Left renal cortex interstitium (tissue), 4 donors: ENCODE results near the gene PER2. TPM values are rescaled to one million over a fixed set of nuclear protein-coding genes. Genes with fewer than 3 reads are reported as not detected.

Source experiments
- DNase-seq, 4 donors: peaks; one replicate each; pipeline ENCODE4 v3.0.0-alpha.2; 2013; ENCODE audit warnings: low read depth in 4 of 4, low spot score in 2 of 4, missing footprints in 1 of 4
- polyA plus RNA-seq, 4 donors: library from polyadenylated mRNA; unstranded; fragments of 120-200 nt; gene quantifications; one replicate each; pipeline ENCODE4 v1.2.1, GENCODE V29; 2013; ENCODE audit not compliant: insufficient read length in 4 of 4

PER2 gene
- polyA plus RNA-seq, 4 donors = 5.0 to 8.7 (median 6.5) TPM

GRCh38 chr2:238252766-238253630 is 35.4 kb downstream of the PER2 start:
- no peak for DNase-seq

GRCh38 chr2:238251986-238252385 is 36.4 kb downstream of the PER2 start:
- no peak for DNase-seq

GRCh38 chr2:238251331-238251730 is 37.1 kb downstream of the PER2 start:
- no peak for DNase-seq

GRCh38 chr2:238250896-238251295 is 37.5 kb downstream of the PER2 start:
- no peak for DNase-seq

GRCh38 chr2:238247841-238248453 is 40.5 kb downstream of the PER2 start:
- DNase-seq = no peak

GRCh38 chr2:238247002-238247822 is 41.2 kb downstream of the PER2 start:
- DNase-seq = no peak

GRCh38 chr2:238244151-238244550 is 44.3 kb downstream of the PER2 start:
- no peak for DNase-seq

GRCh38 chr2:238243496-238244076 is 44.8 kb downstream of the PER2 start:
- DNase-seq = no peak

- no peak for DNase-seq
Observed at GRCh38 chr2:238242731-238243495, 45.5 kb downstream of the PER2 start.

- DNase-seq = no peak
Observed at GRCh38 chr2:238241970-238242369, 46.4 kb downstream of the PER2 start.

- no peak for DNase-seq
Observed at GRCh38 chr2:238240757-238241711, 47.4 kb downstream of the PER2 start.

GRCh38 chr2:238239863-238240756 is 48.3 kb downstream of the PER2 start, which contains the start of gene HES6:
HES6 (minus strand) TSS chr2:238240038; CDS start chr2:238239905, 133 bp downstream.
- DNase-seq = peak in 2 of 4 donors; percentile 70 to 87

GRCh38 chr2:238239543-238239862 is 48.9 kb downstream of the PER2 start:
- DNase-seq = no peak

- no peak for DNase-seq
Observed at GRCh38 chr2:238238766-238239542, 49.5 kb downstream of the PER2 start.

GRCh38 chr2:238238311-238238765 is 50.1 kb downstream of the PER2 start:
- no peak for DNase-seq

- DNase-seq = no peak
Observed at GRCh38 chr2:238237431-238238135, 50.8 kb downstream of the PER2 start.
